Breast epithelium (tissue), 3 donors: ENCODE measurements around the gene DIP2A.

Source experiments
- CTCF ChIP-seq, 3 donors: fragments of 450-650 bp; IDR thresholded peaks; one replicate each; pipeline ENCODE4 v1.5.1; 2016 to 2017; ENCODE audit warnings: antibody characterized with exemption in 3 of 3, mild to moderate bottlenecking in 3 of 3, moderate library complexity in 3 of 3
- POLR2A ChIP-seq: fragments of 450-650 bp; IDR thresholded peaks from one replicate; pipeline ENCODE4 v1.6.1; 2016; ENCODE audit warnings: antibody characterized with exemption, mild to moderate bottlenecking, moderate library complexity

- TF ChIP-seq CTCF (IDR thresholded peaks at IDR 0.05), result no peak
- TF ChIP-seq POLR2A, result no peak
Observed at GRCh38 chr21:46554431-46555224, 95.9 kb downstream of the DIP2A start.
